MM.1S (cell line): ENCODE results near the gene GATM.
A peak's percentile ranks its signal among the peaks of the same experiment; 100 is the strongest.

ENCODE experiments used
- DNase-seq: peaks from one replicate; pipeline ENCODE4 v3.0.0-alpha.2; 2015
- H2AFZ ChIP-seq: fragments of 300-600 bp; sonication (generic); 2 replicates; pipeline ENCODE4 v1.6.0; 2016; ENCODE audit warnings: antibody characterized with exemption, low read length
- H3F3A ChIP-seq: fragments of 300-600 bp; sonication (generic); 2 replicates; pipeline ENCODE4 v1.6.1; 2016; ENCODE audit warnings: mild to moderate bottlenecking, antibody characterized with exemption, low read length, moderate library complexity, mixed read lengths; ENCODE audit not compliant: insufficient read depth
- H3K27ac ChIP-seq: fragments of 300-600 bp; sonication (generic); 2 replicates; pipeline ENCODE4 v1.5.1; 2016; ENCODE audit warnings: mild to moderate bottlenecking, low read length
- H3K27me3 ChIP-seq: fragments of 300-600 bp; sonication (generic); replicated peaks from 2 replicates; pipeline ENCODE4 v1.6.0; 2016; ENCODE audit warnings: low read length; ENCODE audit not compliant: insufficient read depth
- H3K36me3 ChIP-seq: fragments of 300-600 bp; sonication (generic); replicated peaks from 2 replicates; pipeline ENCODE4 v1.6.1; 2016; ENCODE audit warnings: mild to moderate bottlenecking, low read length, mixed read lengths; ENCODE audit not compliant: insufficient read depth
- H3K4me1 ChIP-seq: fragments of 300-600 bp; sonication (generic); 2 replicates; pipeline ENCODE4 v1.6.1; 2016; ENCODE audit warnings: low read length, mixed read lengths
- H3K4me2 ChIP-seq: fragments of 300-600 bp; sonication (generic); 2 replicates; pipeline ENCODE4 v1.6.0; 2016; ENCODE audit warnings: low read depth, low read length
- H3K4me3 ChIP-seq: fragments of 300-600 bp; sonication (generic); 2 replicates; pipeline ENCODE4 v1.5.1; 2016; ENCODE audit warnings: low read length, mixed read lengths
- H3K79me2 ChIP-seq: fragments of 300-600 bp; sonication (generic); 2 replicates; pipeline ENCODE4 v1.6.1; 2016; ENCODE audit warnings: mixed run types, low read length, mixed read lengths
- H3K9ac ChIP-seq: fragments of 300-600 bp; sonication (generic); 2 replicates; pipeline ENCODE4 v1.6.1; 2016; ENCODE audit warnings: low read length, mixed read lengths
- H3K9me2 ChIP-seq: fragments of 300-600 bp; sonication (generic); replicated peaks from 2 replicates; pipeline ENCODE4 v1.6.1; 2016; ENCODE audit warnings: mild to moderate bottlenecking, low read length, mixed read lengths; ENCODE audit not compliant: insufficient read depth
- H3K9me3 ChIP-seq: fragments of 300-600 bp; sonication (generic); replicated peaks from 2 replicates; pipeline ENCODE4 v1.6.1; 2016; ENCODE audit warnings: mild to moderate bottlenecking, low read length, mixed read lengths; ENCODE audit not compliant: insufficient read depth
- H4K20me1 ChIP-seq: fragments of 300-600 bp; sonication (generic); 2 replicates; pipeline ENCODE4 v1.6.1; 2016; ENCODE audit warnings: mild to moderate bottlenecking, low read length, moderate library complexity, mixed read lengths; ENCODE audit not compliant: insufficient read depth
- EZH2 ChIP-seq: fragments of 300-600 bp; sonication (generic); optimal IDR thresholded peaks from 2 replicates; pipeline ENCODE3; 2017; ENCODE audit warnings: low read depth, mild to moderate bottlenecking, antibody characterized with exemption, low read length, mixed read lengths
- EZH2phosphoT487 ChIP-seq: fragments of 300-600 bp; sonication (generic); IDR thresholded peaks from 2 replicates; pipeline ENCODE4 v1.6.1; 2018; ENCODE audit warnings: antibody characterized with exemption, low read length
- TF ChIP-seq, protein P1 (sequence below): fragments of 300-600 bp; sonication (generic); IDR thresholded peaks from 2 replicates; pipeline ENCODE4 v1.5.1; 2016; ENCODE audit warnings: antibody characterized with exemption, low read length, mixed read lengths

GATM gene

DNA sequence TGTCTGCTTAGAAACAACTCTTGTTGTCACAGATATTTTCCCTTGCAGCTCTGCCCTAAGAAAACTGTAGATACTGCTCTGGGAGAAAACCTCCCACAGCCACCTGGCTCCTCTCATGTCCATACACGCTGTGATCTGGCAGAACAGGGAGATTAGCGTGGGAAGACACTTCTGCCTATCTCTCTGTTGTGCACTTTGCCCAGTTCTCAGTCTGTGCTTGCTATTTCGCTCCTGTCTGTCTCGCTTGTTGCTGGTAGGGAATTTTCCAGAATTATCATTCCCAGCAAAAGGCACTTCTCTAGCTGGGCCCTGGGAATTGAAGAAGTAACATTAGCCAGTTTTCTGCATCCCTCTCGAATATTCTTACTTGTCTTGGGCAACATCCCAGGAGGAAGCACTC, 8.1 kb upstream of the GATM start:
- Histone ChIP-seq H3K9ac (no peak overlapping the region), H3K4me2 (no peak overlapping the region), H3K27me3 (no peaks in the 10 kb centered on the region), H3K79me2 (no peaks in the 10 kb centered on the region), H4K20me1 (no peaks in the 10 kb centered on the region), H2AFZ (no peak overlapping the region), H3K36me3 (no peaks in the 10 kb centered on the region), H3K27ac (no peak overlapping the region), H3K9me2 (no peaks in the 10 kb centered on the region), H3K4me1 (0 out of 2 replicates have a peak, but pooled peaks cover 2% of the 10 kb centered on the region), H3K4me3 (no peak overlapping the region), H3F3A (no peaks in the 10 kb centered on the region), H3K9me3 (no peaks in the 10 kb centered on the region)
- DNase-seq = no peak
- no peak for TF ChIP-seq EZH2

DNA sequence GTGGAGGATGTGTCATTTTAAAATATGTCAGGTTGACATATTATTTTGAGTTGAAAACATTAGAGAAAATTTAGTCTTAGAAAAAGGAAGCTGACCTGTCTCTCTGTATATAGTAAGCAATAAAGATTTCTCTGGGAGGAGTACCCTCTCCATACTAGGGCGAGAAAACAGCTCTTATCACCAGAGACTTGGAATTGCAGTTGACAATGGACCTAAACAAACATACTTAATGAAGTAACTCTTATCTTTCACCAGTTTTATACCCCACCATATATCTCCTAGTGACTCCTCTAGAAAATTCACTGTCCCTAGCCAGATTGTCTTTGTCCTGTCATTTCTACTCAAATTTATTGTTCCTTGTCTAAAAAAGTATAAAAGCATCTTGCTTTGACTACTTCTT, 7.2 kb upstream of the GATM start:
- H3K4me2 ChIP-seq = no peak overlapping the region
- DNase-seq = no peak
- no peaks in the 10 kb centered on the region for H3F3A ChIP-seq
- no peaks in the 10 kb centered on the region for H3K27me3 ChIP-seq
- no peak overlapping the region for H3K4me3 ChIP-seq
- H4K20me1 ChIP-seq = no peaks in the 10 kb centered on the region
- no peaks in the 10 kb centered on the region for H3K4me1 ChIP-seq
- H2AFZ ChIP-seq = no peak overlapping the region
- TF ChIP-seq, protein P1, sequence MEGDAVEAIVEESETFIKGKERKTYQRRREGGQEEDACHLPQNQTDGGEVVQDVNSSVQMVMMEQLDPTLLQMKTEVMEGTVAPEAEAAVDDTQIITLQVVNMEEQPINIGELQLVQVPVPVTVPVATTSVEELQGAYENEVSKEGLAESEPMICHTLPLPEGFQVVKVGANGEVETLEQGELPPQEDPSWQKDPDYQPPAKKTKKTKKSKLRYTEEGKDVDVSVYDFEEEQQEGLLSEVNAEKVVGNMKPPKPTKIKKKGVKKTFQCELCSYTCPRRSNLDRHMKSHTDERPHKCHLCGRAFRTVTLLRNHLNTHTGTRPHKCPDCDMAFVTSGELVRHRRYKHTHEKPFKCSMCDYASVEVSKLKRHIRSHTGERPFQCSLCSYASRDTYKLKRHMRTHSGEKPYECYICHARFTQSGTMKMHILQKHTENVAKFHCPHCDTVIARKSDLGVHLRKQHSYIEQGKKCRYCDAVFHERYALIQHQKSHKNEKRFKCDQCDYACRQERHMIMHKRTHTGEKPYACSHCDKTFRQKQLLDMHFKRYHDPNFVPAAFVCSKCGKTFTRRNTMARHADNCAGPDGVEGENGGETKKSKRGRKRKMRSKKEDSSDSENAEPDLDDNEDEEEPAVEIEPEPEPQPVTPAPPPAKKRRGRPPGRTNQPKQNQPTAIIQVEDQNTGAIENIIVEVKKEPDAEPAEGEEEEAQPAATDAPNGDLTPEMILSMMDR = no peak
- no peak for TF ChIP-seq EZH2
- no peak for TF ChIP-seq EZH2phosphoT487
- H3K36me3 ChIP-seq = no peaks in the 10 kb centered on the region
- H3K9ac ChIP-seq = no peak overlapping the region
- no peaks in the 10 kb centered on the region for H3K9me3 ChIP-seq
- no peaks in the 10 kb centered on the region for H3K79me2 ChIP-seq
- H3K27ac ChIP-seq = no peak overlapping the region
- H3K9me2 ChIP-seq = no peaks in the 10 kb centered on the region

DNA sequence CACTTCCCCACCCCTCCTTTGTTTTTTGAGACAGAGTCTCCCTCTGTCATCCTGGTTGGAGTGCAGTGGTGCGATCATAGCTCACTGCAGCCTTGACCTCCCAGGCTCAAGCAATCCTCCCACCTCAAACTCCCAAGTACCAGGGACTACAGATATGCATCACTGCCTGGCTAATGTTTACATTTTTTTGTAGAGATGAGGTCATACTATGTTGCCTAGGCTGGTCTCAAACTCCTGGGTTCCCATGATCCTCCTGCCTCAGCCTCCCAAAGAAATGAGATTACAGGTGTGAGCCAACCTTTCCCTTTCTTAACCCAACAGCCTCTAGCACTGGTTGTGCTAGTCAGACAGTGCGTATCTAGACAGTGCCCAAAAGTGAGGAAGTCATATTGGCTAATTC, 6.4 kb upstream of the GATM start:
- no peak overlapping the region for H3K9ac ChIP-seq
- H2AFZ ChIP-seq = no peak overlapping the region
- TF ChIP-seq, protein P1 = no peak
- TF ChIP-seq EZH2 = no peak
- TF ChIP-seq EZH2phosphoT487 = no peak
- H3K9me3 ChIP-seq = no peaks in the 10 kb centered on the region
- no peaks in the 10 kb centered on the region for H3K9me2 ChIP-seq
- no peaks in the 10 kb centered on the region for H3K36me3 ChIP-seq
- H3F3A ChIP-seq = no peaks in the 10 kb centered on the region
- H3K4me1 ChIP-seq = no peaks in the 10 kb centered on the region
- no peak for DNase-seq
- no peaks in the 10 kb centered on the region for H4K20me1 ChIP-seq
- no peak overlapping the region for H3K27ac ChIP-seq
- H3K4me2 ChIP-seq = no peak overlapping the region
- no peaks in the 10 kb centered on the region for H3K79me2 ChIP-seq
- no peaks in the 10 kb centered on the region for H3K27me3 ChIP-seq
- no peak overlapping the region for H3K4me3 ChIP-seq

DNA sequence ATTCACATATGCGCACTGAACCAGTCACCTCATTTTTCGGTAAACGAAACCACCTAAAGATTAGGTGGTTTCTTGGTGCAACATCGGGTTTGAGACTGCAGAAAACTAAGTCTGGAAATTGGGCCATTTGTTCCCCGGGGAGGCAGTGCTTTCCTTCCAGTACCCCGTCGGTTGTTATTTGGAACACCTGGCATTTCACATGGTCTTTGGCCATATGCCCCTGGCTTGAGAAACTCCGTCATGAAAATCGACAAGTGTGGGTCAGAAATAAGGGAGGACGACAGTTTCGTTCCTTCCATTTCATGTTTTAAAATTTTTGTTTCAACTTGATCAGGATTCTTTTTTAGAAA, 544 bp upstream of the GATM start:
- DNase-seq = no peak
- Histone ChIP-seq H3K4me2 (peak overlapping the region; percentile 98), H2AFZ (peak overlapping the region; percentile 96), H3F3A (peaks cover 7% of the 10 kb centered on the region; the same call in 1 of the 2 replicates), H3K4me1 (no peaks in the 10 kb centered on the region), H3K27me3 (no peaks in the 10 kb centered on the region), H3K9me2 (no peaks in the 10 kb centered on the region), H4K20me1 (no peaks in the 10 kb centered on the region), H3K27ac (peak overlapping the region; percentile 76; the same call in 1 of the 2 replicates), H3K36me3 (no peaks in the 10 kb centered on the region), H3K9me3 (no peaks in the 10 kb centered on the region), H3K4me3 (peak overlapping the region; percentile 84), H3K79me2 (no peaks in the 10 kb centered on the region), H3K9ac (peak overlapping the region; percentile 71)
- TF ChIP-seq, protein P1 = no peak
- TF ChIP-seq EZH2 (no peak), EZH2phosphoT487 (no peak)
